IMR-90 (cell line): ENCODE data around the gene WNT3.

Source experiments
- CEBPB ChIP-seq: IDR thresholded peaks from 2 replicates; pipeline ENCODE4 v1.6.1; 2012; ENCODE audit warnings: low read depth, low read length, improper control_type of control experiment
- CHD1 ChIP-seq: IDR thresholded peaks from 2 replicates; pipeline ENCODE4 v1.6.1; 2012; ENCODE audit warnings: low read depth, low read length, improper control_type of control experiment
- CTCF ChIP-seq: conservative IDR thresholded peaks from 2 replicates; pipeline ENCODE4 v1.5.1; 2012; ENCODE audit warnings: mild to moderate bottlenecking, low read depth, low read length, improper control_type of control experiment
- ELK1 ChIP-seq: fragments of 150-350 bp; IDR thresholded peaks from 2 replicates; pipeline ENCODE4 v1.6.1; 2016; ENCODE audit warnings: low read depth, mild to moderate bottlenecking, low read length, moderate library complexity, borderline replicate concordance
- FOS ChIP-seq: fragments of 150-350 bp; IDR thresholded peaks from 2 replicates; pipeline ENCODE4 v1.6.1; 2016; ENCODE audit warnings: low read depth, low read length
- MAFK ChIP-seq: IDR thresholded peaks from 2 replicates; pipeline ENCODE4 v1.6.1; 2012; ENCODE audit warnings: low read depth, low read length, improper control_type of control experiment
- MAZ ChIP-seq: IDR thresholded peaks from 2 replicates; pipeline ENCODE4 v1.6.1; 2012; ENCODE audit warnings: low read depth, mild to moderate bottlenecking, low read length, improper control_type of control experiment, moderate library complexity, borderline replicate concordance
- MXI1 ChIP-seq: IDR thresholded peaks from 2 replicates; pipeline ENCODE4 v1.6.1; 2012; ENCODE audit warnings: low read depth, mild to moderate bottlenecking, low read length, moderate library complexity, borderline replicate concordance
- POLR2A ChIP-seq: IDR thresholded peaks from 2 replicates; pipeline ENCODE4 v1.6.1; 2012; ENCODE audit warnings: mild to moderate bottlenecking, low read depth, low read length
- RAD21 ChIP-seq: IDR thresholded peaks from 2 replicates; pipeline ENCODE4 v1.6.1; 2012; ENCODE audit warnings: low read length, improper control_type of control experiment
- RFX5 ChIP-seq: IDR thresholded peaks from 2 replicates; pipeline ENCODE4 v1.8.0; 2012; ENCODE audit warnings: low read depth, mild to moderate bottlenecking, low read length, moderate library complexity
- SMC3 ChIP-seq: fragments of 150-350 bp; IDR thresholded peaks from 2 replicates; pipeline ENCODE4 v1.6.1; 2016; ENCODE audit warnings: low read depth, mild to moderate bottlenecking, antibody characterized with exemption, low read length, moderate library complexity
- USF2 ChIP-seq: fragments of 150-350 bp; IDR thresholded peaks from 2 replicates; pipeline ENCODE4 v1.6.1; 2017; ENCODE audit warnings: mild to moderate bottlenecking, antibody characterized with exemption, low read length, low read depth

- TF ChIP-seq CTCF: no peak
- no peak for TF ChIP-seq POLR2A
- TF ChIP-seq MAFK: no peak
- no peak for TF ChIP-seq CHD1
- no peak for TF ChIP-seq SMC3
- no peak for TF ChIP-seq MXI1
- no peak for TF ChIP-seq FOS
- no peak for TF ChIP-seq ELK1
- TF ChIP-seq RAD21: no peak
- TF ChIP-seq CEBPB: no peak
- no peak for TF ChIP-seq MAZ
- TF ChIP-seq USF2: no peak
- no peak for TF ChIP-seq RFX5
Measured at GRCh38 chr17:46859996-46860395, 41.5 kb upstream of the WNT3 start.
